Muscle layer of colon (tissue), 2 donors: ENCODE measurements around the gene TMEM43.

Source experiments
- H3K27ac ChIP-seq: one replicate; pipeline ENCODE4 v1.7.0; 2013; ENCODE audit warnings: low read depth, mild to moderate bottlenecking, low read length, moderate library complexity
- H3K27me3 ChIP-seq, 2 donors: one replicate each; pipeline ENCODE4 v1.7.0; 2013; ENCODE audit warnings: low read length in 2 of 2, mild to moderate bottlenecking in 2 of 2; ENCODE audit not compliant: insufficient read depth in 2 of 2, control insufficient read depth in 1 of 2
- H3K36me3 ChIP-seq: one replicate; pipeline ENCODE4 v1.7.0; 2013; ENCODE audit warnings: mild to moderate bottlenecking, low read length; ENCODE audit not compliant: insufficient read depth
- H3K4me1 ChIP-seq: one replicate; pipeline ENCODE4 v1.7.0; 2013; ENCODE audit warnings: mild to moderate bottlenecking, low read length; ENCODE audit not compliant: insufficient read depth
- H3K4me3 ChIP-seq, 2 donors: one replicate each; pipeline ENCODE4 v1.7.0; 2013; ENCODE audit warnings: low read length in 2 of 2, low read depth in 1 of 2, mild to moderate bottlenecking in 1 of 2, moderate library complexity in 1 of 2
- H3K9ac ChIP-seq: one replicate; pipeline ENCODE4 v1.7.0; 2013; ENCODE audit warnings: low read length
- H3K9me3 ChIP-seq: one replicate; pipeline ENCODE4 v1.7.0; 2013; ENCODE audit warnings: mild to moderate bottlenecking, low read length
- donor health status: abdominal sarcoma.
- donor health status: Adenocarcinoma of cecum.

TMEM43 gene

DNA sequence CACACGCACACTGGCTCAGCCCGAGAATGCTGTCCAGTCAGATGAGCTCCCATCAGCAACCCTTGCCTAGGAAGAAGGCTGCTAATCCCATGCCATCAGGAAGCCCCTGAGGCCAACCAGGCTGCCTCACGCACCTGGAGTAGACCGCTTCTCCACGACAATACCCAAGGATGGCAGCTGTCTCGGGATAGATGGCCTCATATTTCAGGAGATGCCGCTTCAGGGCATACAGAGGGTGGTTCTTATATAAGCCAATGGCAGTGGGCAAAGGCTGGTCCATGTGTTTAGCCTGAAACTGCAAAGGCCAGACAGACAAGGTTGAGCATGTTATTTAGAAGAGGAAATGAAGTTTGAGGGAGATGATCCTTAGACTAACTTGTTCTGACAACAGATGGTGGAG lies 31.3 kb downstream of the TMEM43 start:
- Histone ChIP-seq H3K9ac (no peak overlapping the region), H3K27me3 (no peaks in the 10 kb centered on the region), H3K4me1 (no peaks in the 10 kb centered on the region), H3K9me3 (no peaks in the 10 kb centered on the region), H3K27ac (no peak overlapping the region), H3K4me3 (no peak overlapping the region), H3K36me3 (peaks cover 75% of the 10 kb centered on the region)

DNA sequence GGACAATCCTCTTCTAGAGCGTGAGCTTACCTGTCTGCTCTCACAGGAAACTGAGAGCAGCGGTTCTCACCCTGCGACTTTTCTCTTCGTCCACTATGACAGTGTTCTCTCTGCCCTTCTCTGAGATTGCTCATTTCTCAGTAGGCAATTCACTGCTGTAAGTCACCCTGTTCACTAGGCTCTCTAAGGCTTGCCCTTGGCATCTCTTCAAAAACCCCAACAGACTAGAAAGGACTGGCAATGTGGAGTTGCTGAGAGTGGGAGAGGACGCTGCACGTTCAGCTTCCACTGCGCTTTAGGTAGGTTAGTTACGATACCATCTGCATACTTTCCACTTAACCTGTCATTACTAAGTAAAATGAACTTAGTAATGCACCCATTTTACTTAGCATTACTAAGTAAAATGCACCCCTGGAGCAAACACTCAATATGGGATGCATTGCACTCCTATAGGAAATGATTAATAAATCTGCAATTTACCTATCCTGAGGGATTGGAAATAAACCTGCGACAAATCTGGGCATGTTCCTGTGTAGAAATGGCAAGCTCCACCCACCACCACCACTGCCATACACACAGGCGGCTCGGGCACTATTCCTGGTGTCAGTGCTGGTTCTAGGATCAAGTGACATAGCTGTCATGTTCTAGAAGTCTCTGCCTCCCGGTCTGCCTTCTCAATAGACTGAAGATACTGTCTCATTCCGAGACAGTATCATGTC lies 32.1 kb downstream of the TMEM43 start:
- Histone ChIP-seq H3K27me3 (no peaks in the 10 kb centered on the region), H3K27ac (no peak overlapping the region), H3K9me3 (peaks cover 7% of the 10 kb centered on the region), H3K4me1 (no peaks in the 10 kb centered on the region), H3K4me3 (no peak overlapping the region), H3K9ac (no peak overlapping the region), H3K36me3 (peaks cover 76% of the 10 kb centered on the region)

DNA sequence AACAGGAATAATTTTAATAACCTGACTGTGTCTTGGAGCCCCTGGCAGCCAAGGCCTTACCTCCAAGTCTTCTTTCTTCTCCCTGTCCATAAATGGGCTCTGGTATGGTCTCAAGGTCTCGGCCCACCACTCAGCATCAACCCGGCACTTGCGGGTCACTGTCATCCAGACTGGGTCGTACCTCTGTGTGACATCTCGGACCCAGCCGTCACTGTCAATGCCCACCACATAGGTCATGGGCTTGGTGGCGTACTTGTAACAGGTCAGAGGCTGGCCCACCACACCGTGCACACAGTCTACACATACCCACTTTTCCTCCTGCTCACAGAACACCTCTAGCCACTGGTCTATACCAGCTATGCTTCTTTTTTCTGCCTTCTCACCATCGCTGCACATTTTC lies 33.1 kb downstream of the TMEM43 start:
- Histone ChIP-seq H3K9me3 (peaks cover 7% of the 10 kb centered on the region), H3K4me1 (no peaks in the 10 kb centered on the region), H3K27ac (no peak overlapping the region), H3K4me3 (no peak overlapping the region), H3K36me3 (peaks cover 76% of the 10 kb centered on the region), H3K9ac (no peak overlapping the region), H3K27me3 (no peaks in the 10 kb centered on the region)

DNA sequence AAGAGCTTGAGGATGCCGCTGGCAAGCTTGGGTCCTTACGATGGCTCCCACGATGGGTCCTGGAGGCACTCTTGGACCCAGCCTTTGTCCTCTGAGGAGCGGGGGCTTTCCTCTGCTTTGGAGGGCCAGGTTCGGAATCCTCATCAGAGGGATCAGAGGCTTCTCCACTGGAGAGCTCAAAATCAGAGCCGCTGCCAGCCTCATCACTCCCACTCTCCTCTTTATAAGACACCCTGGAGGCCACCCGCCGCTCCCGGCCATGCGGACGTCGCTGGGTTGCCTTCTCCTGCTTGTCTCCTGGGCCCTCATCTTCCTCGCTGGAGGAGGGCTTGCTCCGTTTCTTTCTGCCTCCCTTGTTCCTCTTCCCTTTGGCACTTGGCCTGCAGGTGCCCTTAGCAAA lies 33.5 kb downstream of the TMEM43 start:
- H3K27me3 ChIP-seq = no peaks in the 10 kb centered on the region
- H3K36me3 ChIP-seq = peaks cover 76% of the 10 kb centered on the region
- no peak overlapping the region for H3K9ac ChIP-seq
- no peaks in the 10 kb centered on the region for H3K4me1 ChIP-seq
- peaks cover 7% of the 10 kb centered on the region for H3K9me3 ChIP-seq
- H3K4me3 ChIP-seq = no peak overlapping the region
- H3K27ac ChIP-seq = no peak overlapping the region

DNA sequence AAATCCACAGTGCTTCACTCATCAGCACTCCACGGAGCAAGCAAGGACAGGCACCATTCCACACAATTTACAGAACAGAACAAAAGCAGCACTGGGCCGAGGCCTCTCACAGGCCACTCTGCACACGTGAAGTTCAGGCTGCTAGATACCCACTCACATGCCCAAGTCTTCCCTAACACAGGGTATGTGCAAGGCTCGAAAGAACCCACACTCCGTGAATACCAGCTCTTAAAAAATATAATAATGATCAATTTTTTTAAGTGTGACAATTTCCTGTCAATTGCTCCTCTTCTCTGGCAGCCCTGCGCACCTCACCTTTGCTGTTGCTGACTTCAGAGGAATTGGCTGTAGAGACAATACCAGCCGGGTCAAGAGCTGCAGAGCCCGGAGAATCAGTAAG lies 34.6 kb downstream of the TMEM43 start:
- Histone ChIP-seq H3K4me1 (no peaks in the 10 kb centered on the region), H3K36me3 (peaks cover 76% of the 10 kb centered on the region), H3K9me3 (peaks cover 7% of the 10 kb centered on the region), H3K4me3 (no peak overlapping the region), H3K9ac (no peak overlapping the region), H3K27me3 (no peaks in the 10 kb centered on the region), H3K27ac (no peak overlapping the region)

DNA sequence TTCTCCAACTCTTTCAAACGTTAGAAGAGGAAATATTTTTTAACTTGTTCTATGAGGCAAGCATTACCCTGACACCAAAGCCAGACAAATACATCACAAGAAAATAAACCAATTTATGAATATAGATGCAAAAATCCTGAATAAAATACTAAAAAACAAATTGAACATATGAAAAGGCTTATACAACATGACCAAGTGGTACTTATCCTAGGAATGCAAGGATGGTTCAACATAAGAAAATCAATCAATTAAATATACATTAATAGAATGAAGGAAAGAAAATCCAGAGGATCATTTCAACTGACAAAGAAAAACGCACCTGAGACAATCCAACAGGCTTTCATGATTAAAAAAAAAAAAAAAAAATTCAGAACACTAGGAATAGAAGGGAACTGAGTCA lies 36.4 kb downstream of the TMEM43 start:
- Histone ChIP-seq H3K4me1 (no peaks in the 10 kb centered on the region), H3K9me3 (peaks cover 7% of the 10 kb centered on the region), H3K36me3 (peaks cover 91% of the 10 kb centered on the region)

DNA sequence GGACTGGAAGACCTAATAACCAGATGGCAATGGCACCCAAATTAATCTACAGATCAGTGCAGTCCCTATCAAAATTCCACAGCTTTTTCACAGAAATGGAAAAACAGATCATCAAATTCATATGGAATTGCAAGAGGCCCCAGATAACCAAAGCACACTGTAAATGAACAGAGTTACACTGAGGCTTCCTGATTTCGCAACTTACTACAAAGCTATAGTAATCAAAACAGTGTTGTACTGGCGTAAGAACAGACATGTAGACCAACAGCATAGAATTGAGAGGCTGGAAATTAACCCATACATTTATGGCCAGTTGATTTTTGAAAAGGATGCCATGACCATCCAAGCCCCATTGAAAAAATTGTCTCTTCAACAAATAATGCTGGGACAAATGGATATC lies 37.3 kb downstream of the TMEM43 start:
- Histone ChIP-seq H3K9ac (no peak overlapping the region), H3K27ac (no peak overlapping the region), H3K9me3 (peaks cover 7% of the 10 kb centered on the region), H3K36me3 (peaks cover 90% of the 10 kb centered on the region), H3K4me3 (no peak overlapping the region), H3K4me1 (no peaks in the 10 kb centered on the region), H3K27me3 (no peaks in the 10 kb centered on the region)

More for the DNA sequence above, 36.4 kb downstream of the TMEM43 start:
- Histone ChIP-seq H3K27me3 (no peaks in the 10 kb centered on the region), H3K9ac (no peak overlapping the region), H3K4me3 (no peak overlapping the region), H3K27ac (no peak overlapping the region)

DNA sequence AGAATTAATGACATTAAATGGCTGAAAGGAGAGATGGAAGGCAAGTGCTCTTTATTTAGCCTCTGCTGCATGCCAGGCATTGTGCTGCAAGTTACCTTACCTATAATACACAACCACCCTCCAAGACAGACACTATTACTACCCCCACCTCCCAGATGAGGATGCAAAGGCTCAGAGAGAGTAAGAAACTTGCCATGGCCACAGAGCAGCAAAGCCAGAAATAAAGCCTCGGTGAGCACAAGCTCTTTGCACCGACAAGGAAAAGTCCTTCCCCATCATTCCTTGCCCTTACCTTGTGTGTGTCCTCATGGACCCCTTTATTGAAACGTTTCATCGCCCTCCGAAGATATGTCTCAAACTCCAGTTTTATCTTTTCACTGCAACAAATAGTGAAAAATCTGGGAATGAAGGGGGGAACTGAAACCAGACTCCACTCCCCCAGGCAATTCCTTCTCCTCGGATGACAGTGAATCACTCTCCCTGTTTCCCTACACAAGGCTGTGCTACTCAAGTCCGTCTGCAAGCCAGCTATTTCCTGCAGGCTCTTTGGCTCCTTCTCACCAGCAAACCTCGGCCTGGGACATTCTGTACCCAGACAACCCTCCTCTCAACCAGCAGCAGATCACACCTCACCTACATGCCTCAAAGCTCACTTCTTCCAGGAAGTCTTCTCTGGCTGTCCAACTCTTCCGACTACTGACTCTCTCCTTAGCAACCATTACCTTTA lies 42.2 kb downstream of the TMEM43 start:
- H3K9me3 ChIP-seq = no peaks in the 10 kb centered on the region
- no peak overlapping the region for H3K9ac ChIP-seq
- H3K36me3 ChIP-seq = peaks cover 91% of the 10 kb centered on the region
- no peak overlapping the region for H3K4me3 ChIP-seq
- no peak overlapping the region for H3K27ac ChIP-seq
- no peaks in the 10 kb centered on the region for H3K27me3 ChIP-seq
- H3K4me1 ChIP-seq = no peaks in the 10 kb centered on the region

DNA sequence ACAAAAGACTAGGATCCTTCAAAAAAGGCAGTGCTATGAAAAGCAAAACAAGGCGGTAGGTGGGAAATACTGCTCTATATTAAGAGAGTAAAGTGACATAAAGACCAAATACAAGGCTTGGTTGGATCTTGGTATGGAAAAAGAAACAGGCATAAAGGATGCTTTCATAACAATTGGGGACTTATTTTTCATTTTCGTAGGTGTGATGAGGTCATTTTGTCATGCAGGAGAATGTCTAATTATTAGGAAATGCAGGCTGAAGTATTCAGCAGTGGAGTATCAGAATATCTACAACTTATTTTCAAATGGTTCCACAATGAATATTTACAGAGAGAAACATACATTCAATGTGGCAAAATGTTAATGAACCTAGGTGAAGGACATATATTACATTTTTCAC lies 44.6 kb downstream of the TMEM43 start:
- Histone ChIP-seq H3K4me3 (no peak overlapping the region), H3K27me3 (no peaks in the 10 kb centered on the region), H3K4me1 (no peaks in the 10 kb centered on the region), H3K9me3 (no peaks in the 10 kb centered on the region), H3K36me3 (peaks cover 81% of the 10 kb centered on the region), H3K9ac (no peak overlapping the region), H3K27ac (no peak overlapping the region)

DNA sequence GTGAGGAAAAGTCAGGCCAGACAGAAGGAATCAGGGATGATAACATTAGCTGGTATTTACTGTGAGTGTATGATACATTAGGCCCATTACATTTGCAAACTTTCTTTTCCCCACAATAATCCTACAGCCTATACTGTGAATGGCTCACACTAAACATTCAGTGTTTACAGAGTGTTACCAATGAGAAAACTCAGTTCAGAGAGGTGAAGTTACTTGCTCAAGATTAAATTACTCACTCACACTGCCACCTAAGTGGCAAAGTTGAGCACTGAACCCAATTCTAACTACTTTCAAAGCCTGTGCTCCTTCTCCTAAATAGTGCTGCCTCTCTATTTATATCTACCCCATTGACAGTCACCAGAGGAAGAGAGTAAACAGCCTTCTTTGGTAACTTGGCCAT lies 45.0 kb downstream of the TMEM43 start:
- H3K9me3 ChIP-seq = no peaks in the 10 kb centered on the region
- no peak overlapping the region for H3K9ac ChIP-seq
- no peak overlapping the region for H3K27ac ChIP-seq
- peaks cover 77% of the 10 kb centered on the region for H3K36me3 ChIP-seq
- no peak overlapping the region for H3K4me3 ChIP-seq
- no peaks in the 10 kb centered on the region for H3K27me3 ChIP-seq
- no peaks in the 10 kb centered on the region for H3K4me1 ChIP-seq

DNA sequence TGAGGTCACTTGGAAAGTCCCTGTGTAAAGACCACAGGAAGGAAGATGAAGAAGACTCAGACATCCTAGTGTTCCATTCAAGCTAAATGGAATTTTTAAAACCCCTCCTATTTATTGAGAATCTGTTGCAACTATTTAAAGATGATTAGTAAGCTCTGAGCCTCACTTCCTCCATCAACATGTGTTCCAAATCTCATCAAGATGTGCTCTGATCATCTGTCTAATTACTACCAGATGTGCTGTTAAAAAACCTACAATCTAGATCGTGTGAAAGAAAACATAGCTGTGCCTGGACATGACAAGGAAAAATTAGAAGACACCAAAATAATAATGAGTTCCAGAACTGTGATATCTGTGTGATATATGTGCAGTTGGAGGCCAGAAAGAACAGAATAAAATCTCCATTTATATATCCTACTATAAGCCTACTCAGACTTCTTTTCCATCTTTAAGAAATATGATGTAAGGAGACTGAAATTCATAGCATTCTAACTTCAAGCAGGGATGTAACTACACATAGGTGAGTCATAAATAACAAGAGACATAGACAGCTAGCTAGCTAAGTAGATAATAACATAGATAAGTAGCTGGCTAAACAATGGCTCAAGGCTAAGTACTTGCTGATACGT lies 45.8 kb downstream of the TMEM43 start:
- H3K9ac ChIP-seq = no peak overlapping the region
- peaks cover 69% of the 10 kb centered on the region for H3K36me3 ChIP-seq
- no peaks in the 10 kb centered on the region for H3K9me3 ChIP-seq
- H3K27me3 ChIP-seq = no peaks in the 10 kb centered on the region
- H3K4me3 ChIP-seq = no peak overlapping the region
- H3K27ac ChIP-seq = no peak overlapping the region
- no peaks in the 10 kb centered on the region for H3K4me1 ChIP-seq
